Measurements from ENCODE around the gene CIITA. TPM values are rescaled to one million over a fixed set of nuclear protein-coding genes. Genes with fewer than 3 reads are reported as not detected.

Gene CIITA
- total RNA-seq, 1 experiment from 2014 or later = 1.1 TPM

DNA sequence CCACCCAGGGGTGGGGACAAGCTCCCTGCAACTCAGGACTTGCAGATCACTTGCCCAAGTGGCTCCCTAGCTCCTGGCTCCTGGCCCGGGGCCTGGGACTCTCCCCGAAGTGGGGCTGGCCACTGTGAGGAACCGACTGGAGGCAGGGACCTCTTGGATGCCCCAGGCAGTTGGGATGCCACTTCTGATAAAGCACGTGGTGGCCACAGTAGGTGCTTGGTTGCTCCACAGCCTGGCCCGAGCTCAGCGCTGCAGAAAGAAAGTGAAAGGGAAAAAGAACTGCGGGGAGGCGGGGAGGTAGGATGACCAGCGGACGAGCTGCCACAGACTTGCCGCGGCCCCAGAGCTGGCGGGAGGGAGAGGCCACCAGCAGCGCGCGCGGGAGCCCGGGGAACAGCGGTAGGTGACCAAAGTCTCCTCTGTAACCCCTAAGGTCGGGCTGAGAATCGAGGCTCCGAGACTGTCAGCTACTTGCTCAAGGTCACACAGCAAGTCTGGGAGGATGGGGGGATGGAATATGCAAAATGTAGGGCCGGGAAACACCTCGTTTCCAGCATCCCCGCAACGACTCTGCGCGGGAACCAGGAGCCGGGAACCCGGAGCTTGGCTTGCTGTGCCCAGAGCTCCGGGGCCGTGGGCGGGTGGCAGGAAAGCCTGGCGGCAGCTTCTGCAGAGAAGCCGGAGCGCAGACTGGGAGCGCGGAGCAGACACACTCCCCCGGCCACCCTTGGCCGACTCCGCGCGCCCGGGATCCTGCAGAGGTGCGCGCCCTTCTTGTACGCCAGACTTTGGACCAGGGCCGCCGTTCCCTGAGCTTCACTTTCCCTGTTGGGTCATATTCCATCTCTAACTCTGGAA is 1.9 kb downstream of the CIITA start:
- DNase-seq (ENCODE audit: low read depth) = no peak

DNA sequence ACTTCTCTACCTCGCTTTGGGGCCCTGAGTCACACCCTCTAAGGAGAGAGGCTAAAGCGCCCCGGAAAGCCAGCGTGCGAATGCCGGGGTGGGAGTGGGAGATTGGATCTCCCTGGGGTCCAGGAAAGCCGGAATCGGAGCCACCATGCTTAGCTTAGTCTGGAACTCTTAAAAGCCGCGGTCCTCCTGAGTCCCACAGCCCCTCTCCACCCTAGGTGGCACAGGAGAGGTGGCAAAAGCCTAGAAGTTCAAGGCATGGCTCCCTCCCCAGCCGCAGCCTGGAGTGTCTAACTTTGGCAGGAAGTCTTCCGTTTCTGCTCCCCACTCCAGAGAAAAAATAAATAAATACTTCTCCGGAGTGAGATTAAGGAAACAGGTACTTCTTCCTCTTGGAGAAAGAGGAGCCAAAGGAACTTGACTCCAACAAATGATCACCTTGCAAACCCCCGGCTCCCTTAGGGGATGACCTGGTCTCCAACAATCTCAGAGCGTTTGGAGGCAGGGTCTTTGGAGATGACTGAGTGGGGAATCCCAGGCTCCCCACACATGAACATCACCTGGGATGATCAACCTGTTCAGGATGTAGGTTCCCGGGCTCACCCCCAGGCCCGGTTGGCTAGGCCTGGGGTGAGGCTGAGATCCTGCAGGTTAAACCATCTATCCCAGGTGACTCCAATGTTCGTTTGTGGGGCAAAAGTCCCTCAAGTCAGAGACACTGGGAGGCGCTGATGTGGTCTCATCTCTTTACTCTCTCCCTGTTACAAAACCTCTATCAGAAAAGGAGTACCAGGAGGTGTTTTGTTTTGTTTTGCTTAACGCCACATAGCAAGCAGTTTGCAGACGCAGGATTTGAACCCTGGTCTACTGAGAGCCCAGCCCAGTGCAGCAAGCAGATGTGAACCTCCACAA is 2.9 kb downstream of the CIITA start:
- DNase-seq (ENCODE audit: low read depth) = no peak

DNA sequence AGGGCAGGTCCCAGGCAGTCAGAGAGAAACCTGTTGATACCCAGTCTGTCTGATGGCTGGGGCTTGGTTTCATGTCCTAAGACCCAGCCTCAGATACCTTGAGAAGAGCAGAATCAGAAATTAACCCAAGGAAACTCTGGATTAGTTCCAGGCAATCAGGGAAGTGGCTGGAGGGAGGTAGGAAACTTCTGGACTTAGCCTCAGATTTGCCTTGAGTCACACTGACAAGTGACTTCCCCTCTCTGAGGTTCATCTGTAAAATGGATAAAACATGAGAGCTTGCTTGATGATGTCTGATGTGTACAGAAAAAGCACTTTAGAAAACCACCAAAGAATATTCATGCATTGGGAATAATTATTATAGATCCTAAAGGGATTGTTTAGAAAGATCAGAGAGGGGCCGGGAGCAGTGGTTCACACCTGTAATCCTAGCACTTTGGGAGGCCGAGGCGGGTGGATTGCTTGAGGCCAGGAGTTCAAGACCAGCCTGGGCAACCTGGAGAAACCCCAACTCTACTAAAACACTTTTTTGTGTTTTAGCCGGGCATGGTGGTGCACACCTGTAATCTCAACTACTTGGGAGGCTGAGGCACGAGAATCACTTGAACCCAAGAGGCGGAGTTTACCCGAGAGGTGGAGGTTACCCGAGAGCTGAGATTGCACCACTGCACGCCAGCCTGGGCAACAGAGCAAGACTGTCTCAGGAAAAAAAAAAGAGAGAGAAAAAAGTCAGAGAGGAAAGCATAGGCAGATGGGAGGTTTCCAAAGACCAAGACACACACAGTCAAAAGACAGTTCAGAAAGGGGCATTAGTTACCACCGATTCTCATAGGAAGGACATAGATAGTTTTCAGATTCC is 3.8 kb downstream of the CIITA start:
- no peak for DNase-seq (ENCODE audit: low read depth)

DNA sequence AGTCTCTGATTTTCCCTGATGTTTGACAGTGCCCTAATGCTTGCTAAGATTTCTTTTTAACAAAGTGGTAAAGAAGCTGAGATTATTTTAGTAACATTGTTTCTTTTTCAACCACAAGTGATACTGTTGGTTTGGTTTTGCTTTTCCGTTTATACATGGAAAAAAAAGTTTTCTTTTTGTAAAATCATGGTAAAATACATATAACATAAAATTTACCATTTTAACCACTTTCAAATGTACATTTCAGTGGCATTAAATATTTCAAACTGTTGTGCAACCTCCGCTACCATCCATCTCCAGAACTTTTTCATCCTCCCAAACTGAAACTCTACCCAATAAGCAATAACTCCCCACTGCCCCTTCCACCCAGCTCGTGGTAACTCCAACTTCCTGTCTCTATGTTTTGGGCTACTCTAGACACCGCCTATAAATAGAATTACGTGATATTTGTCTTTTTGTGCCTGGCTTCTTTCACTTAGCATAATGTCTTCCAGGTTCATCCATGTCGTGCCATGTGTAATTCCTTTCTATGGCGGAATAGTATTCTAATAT is 4.6 kb downstream of the CIITA start:
- DNase-seq (ENCODE audit: low read depth) = no peak

DNA sequence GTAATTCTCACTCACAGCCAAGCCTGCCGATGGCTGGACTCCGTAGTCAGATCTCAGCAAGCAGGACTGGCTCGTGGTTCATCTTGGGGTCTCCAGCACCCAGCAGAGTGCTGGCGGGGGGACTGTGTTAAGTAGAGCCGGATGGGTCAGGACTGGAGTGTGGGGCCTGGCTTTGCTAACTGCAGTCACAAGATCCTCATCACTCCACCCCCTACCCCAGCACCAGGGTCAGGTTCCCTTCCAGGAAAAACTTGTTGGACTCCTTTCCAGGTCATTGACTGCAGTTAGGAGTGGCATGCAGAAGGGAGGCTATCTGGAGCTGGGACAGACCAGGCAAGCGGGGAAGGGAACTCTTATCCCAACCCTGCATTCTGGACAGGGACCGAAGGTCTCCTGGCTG is 6.0 kb downstream of the CIITA start:
- DNase-seq (ENCODE audit: low read depth) = no peak

DNA sequence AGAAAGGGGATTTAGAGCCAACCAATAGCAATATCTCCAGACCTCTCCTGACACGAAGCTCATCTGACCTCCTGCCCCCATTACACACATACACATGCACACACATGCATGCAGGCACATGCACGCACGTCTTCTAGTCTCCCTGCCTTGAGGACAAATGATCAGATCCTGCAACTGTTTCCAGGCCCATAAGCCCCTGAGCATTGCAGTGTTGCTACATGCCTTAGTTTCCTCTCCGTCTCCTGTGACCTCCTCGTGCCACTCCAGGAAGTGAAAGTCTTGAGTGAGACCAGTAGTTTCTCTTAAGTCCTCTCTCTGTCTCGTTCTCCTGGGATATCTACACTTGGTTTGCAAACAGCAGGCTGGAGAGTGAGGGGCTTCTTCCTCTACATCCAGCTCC is 8.2 kb downstream of the CIITA start:
- DNase-seq (ENCODE audit: low read depth) = no peak

DNA sequence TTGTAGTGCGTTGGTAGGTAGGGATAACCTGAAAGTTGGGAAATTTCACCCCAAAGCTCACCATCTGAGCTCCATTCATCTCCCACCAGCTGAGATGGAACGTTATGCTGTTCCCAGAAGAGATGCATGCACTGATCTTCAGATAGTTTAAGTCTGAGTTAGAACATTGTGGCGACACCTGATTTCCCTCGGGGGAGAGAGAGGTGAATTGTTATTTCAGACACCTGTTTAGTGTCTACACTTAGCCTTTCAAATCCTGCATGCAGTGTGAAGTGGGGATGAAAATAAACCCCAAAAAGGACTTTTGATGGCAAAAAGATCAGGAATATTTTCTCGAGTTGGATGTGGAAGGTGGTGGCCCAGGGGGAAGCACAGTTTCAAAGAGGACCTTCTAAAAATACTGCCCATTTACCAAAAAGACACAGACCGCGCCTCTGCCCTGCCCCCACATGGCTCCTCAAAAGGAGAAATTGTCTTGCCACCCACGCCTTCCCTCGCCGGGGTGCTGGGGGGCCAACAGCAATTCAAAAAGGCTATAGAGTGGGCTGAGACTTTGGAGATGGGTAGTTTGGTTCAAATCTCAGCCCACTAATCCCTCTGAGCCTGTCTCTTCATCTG is 11.4 kb downstream of the CIITA start:
- no peak for DNase-seq (ENCODE audit: low read depth)

DNA sequence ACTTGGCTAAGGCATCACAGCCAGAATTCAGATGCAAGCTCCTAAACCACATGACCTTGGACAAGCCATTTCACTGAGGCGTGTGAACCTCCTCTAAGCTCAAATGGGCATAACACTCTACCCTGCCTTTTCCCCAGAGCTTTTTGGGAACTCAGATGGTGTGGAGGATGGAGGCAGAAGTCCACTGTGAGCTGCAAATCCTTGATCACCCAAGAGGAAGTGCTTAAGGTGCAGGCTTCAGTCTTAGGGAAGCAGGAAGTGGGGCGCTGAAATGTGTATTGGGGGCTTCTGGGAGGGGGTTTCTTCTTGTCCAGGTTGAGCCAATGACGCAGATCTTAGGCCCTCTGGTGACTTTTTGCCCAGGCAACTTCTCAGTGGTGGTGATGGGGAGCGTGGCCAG is 12.9 kb downstream of the CIITA start:
- DNase-seq (ENCODE audit: low read depth) = no peak

DNA sequence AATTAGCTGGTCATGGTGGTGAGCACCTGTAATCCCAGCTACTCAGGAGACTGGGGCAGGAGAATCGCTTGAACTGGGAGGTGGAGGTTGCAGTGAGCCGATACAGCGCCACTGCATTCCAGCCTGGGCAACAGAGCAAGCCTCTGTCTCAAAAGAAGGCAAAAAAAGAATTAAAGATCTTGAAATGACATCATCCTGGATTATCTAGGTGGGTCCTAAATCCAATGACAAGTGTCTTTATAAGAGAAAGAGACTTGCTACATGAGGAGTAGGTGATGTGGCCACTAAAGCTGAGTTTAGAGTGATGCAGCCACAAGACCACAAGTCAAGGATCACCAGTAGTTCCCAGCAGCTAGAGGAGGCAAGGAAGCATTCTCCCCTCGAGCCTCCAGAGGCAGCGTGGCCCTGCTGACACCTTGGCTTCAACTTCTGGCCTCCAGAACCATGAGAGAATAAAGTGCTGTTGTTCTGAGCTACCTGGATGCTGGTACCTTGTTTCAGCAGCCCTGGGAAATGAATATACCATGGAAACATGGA is 15.8 kb downstream of the CIITA start:
- DNase-seq (ENCODE audit: low read depth) = no peak

DNA sequence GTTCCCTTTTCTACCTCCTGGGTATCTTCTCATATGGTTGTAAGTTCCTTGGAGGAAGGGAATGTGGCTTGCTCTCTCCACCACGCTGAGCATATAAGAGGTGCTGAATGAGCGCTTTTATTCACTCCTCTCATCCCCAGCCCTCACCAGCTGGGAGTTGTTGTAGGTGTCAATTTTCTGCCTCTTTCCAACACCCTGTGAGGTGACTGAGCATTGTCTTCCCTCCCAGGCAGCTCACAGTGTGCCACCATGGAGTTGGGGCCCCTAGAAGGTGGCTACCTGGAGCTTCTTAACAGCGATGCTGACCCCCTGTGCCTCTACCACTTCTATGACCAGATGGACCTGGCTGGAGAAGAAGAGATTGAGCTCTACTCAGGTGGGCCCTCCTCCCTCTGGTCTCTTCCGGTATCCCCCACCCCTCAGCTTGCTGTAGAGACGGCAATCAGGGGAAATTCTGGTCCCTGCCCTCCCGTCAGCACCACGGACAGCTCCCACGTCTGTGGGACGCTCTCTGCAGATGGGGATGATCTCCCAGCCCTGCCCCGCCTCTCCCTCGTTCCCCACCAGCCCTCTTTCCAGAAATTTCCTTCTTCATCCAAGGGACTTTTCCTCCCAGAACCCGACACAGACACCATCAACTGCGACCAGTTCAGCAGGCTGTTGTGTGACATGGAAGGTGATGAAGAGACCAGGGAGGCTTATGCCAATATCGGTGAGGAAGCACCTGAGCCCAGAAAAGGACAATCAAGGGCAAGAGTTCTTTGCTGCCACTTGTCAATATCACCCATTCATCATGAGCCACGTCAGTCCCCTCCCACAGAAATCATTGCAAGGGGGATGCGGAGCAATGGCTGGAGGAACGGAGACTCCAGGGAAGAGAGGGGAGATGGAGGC is 18.3 kb downstream of the CIITA start:
- peak; percentile 33 for DNase-seq (ENCODE audit: low read depth)

DNA sequence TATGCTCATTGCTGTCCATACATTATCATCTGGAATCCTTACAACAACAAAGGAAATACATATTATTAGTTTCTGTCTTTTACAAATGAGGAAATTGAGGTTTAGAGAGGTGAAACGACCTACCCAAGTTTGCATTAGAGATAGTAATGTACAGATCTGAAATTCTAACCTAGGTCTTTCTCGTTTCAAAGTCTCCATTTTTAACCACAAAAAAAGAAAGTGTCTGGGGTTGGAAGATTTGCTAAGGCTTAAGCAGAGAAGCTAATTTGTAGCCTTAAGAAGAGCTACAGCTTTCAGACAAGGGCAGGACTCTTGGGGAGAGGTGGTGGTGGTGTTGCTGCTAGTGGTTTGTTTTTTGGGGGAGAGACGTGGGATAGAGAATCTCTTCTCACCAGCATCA is 19.2 kb downstream of the CIITA start:
- no peak for DNase-seq (ENCODE audit: low read depth)

DNA sequence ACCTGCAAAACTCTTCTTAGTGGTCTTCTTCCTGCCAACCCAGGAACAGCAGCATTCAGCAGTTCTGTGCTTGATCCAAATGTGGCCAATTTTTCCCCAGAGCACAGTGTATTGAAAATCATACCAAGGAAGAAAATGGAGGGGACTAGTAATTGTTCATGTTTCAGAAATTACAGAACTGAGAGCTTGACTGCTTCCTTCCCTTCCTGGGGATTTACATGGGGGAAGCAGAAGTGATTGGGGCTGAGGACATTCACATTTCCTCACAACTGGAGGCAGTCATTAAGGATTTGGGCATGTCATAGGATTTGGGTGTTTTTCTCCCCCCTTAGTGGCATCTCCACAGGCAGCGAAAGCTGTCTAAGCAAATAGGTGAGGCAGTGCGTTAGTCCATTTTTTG is 19.7 kb downstream of the CIITA start:
- DNase-seq (ENCODE audit: low read depth) = no peak

DNA sequence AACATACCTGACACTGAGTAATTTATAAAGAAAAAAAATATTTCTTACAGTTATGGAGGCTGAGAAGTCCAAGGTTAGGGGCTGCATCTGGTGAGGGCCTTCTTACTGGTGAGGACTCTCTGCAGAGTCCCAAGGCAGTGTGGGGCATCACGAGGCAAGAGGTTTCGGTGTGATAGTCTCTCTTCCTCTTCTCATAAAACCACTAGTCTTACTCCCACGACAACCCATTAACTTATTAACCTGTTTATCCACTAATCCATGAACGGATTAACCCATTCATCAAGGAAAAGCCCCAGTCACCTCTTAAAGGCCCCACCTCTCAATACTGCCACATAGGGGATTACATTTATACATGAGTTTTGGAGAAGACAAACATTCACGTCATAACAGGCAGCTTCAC is 20.1 kb downstream of the CIITA start:
- no peak for DNase-seq (ENCODE audit: low read depth)

DNA sequence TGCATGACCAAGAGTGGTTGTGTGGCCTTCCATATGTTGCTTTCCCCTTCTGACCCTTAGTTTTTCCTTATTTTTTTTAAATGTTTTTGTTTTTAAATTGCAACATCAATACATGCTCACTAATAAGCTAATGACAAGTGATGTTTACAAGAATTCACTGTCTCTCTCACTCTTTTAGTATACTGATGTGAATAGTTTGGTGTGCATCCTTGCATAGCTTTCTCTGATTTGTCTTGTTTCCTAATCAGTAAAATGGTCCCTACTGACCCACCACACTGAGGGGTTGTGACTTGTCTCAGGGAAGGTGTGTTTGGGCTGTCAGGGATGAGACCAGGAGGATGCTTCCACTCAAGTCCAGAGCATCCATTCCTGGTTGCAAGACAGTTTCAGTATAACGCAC is 26.0 kb downstream of the CIITA start:
- no peak for DNase-seq (ENCODE audit: low read depth)

DNA sequence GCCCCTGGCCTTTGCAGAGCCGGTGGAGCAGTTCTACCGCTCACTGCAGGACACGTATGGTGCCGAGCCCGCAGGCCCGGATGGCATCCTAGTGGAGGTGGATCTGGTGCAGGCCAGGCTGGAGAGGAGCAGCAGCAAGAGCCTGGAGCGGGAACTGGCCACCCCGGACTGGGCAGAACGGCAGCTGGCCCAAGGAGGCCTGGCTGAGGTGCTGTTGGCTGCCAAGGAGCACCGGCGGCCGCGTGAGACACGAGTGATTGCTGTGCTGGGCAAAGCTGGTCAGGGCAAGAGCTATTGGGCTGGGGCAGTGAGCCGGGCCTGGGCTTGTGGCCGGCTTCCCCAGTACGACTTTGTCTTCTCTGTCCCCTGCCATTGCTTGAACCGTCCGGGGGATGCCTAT is 29.5 kb downstream of the CIITA start:
- no peak for DNase-seq (ENCODE audit: low read depth)

DNA sequence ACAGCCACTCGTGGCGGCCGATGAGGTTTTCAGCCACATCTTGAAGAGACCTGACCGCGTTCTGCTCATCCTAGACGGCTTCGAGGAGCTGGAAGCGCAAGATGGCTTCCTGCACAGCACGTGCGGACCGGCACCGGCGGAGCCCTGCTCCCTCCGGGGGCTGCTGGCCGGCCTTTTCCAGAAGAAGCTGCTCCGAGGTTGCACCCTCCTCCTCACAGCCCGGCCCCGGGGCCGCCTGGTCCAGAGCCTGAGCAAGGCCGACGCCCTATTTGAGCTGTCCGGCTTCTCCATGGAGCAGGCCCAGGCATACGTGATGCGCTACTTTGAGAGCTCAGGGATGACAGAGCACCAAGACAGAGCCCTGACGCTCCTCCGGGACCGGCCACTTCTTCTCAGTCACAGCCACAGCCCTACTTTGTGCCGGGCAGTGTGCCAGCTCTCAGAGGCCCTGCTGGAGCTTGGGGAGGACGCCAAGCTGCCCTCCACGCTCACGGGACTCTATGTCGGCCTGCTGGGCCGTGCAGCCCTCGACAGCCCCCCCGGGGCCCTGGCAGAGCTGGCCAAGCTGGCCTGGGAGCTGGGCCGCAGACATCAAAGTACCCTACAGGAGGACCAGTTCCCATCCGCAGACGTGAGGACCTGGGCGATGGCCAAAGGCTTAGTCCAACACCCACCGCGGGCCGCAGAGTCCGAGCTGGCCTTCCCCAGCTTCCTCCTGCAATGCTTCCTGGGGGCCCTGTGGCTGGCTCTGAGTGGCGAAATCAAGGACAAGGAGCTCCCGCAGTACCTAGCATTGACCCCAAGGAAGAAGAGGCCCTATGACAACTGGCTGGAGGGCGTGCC is 30.1 kb downstream of the CIITA start:
- no peak for DNase-seq (ENCODE audit: low read depth)

DNA sequence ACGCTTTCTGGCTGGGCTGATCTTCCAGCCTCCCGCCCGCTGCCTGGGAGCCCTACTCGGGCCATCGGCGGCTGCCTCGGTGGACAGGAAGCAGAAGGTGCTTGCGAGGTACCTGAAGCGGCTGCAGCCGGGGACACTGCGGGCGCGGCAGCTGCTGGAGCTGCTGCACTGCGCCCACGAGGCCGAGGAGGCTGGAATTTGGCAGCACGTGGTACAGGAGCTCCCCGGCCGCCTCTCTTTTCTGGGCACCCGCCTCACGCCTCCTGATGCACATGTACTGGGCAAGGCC is 30.7 kb downstream of the CIITA start:
- DNase-seq (ENCODE audit: low read depth) = no peak

DNA sequence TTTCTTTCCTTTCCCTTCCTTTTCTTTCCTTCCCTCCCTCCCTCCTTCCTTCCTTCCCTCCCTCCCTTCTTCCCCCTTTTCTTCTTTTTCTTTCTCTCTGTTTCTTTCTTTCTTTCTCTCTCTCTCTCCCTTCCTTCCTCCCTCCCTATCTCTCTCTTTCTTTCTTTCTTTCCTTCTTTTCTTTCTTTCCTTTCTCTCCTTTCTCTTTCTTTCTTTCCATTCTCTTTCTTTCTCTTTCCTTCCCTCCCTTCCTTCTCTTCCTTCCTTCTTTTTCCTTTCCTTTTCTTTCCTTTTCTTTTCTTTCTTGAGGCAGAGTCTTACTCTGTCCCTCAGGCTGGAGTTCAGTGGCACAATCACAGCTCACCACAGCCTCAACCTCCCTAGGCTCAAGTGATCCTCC is 34.3 kb downstream of the CIITA start:
- no peak for DNase-seq (ENCODE audit: low read depth)

DNA sequence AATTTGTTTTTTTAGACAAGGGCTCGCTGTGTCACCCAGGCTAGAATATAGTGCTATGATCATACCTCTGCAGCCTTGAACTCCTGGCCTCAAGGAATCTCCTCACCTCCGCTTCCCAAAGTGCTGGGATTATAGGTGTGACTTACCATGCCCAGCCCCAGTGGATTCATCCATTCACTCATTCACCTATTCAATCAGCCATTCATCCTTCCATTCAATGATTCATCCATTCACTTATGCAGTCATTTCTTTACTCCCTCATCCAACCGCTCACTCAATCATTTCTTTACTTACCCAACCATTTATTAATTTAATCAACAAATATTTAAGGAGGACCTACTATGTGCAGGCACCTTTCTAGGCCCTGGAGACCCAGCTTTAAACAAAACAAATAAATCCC is 39.5 kb downstream of the CIITA start:
- DNase-seq (ENCODE audit: low read depth) = no peak
